Thyroid gland (tissue), 4 donors: ENCODE measurements around the gene SYT12.

Experiments used
- CTCF ChIP-seq, 6 experiments: fragments of 200-600 bp in 3 of 6; fragments of 450-650 bp in 3 of 6; sonication (generic) in 3 of 6; IDR thresholded peaks; one replicate each; pipeline ENCODE4 v1.5.1; 2016 to 2019; ENCODE audit warnings: antibody characterized with exemption in 6 of 6, mild to moderate bottlenecking in 2 of 6, inconsistent platforms in 1 of 6, moderate library complexity in 1 of 6
- POLR2A ChIP-seq, 2 donors: fragments of 450-650 bp; IDR thresholded peaks; one replicate each; pipeline ENCODE4 v1.6.1; 2017; ENCODE audit warnings: antibody characterized with exemption in 2 of 2, mild to moderate bottlenecking in 2 of 2, moderate library complexity in 1 of 2

GRCh38 chr11:67032830-67033551 lies 10.1 kb downstream of the SYT12 start:
- TF ChIP-seq CTCF (IDR thresholded peaks at IDR 0.05): no peak
- TF ChIP-seq POLR2A (IDR thresholded peaks at IDR 0.05): no peak
